Liver (tissue), 9 donors: ENCODE data around the gene PASK. TPM values are rescaled to one million over a fixed set of nuclear protein-coding genes. Genes with fewer than 3 reads are reported as not detected.

Experiments used
- DNase-seq: peaks from one replicate; pipeline ENCODE4 v3.0.0-alpha.2; 2017; ENCODE audit warnings: low spot score
- H3K27ac ChIP-seq, 2 donors: one replicate each; pipeline ENCODE4 v1.7.0; 2013; ENCODE audit warnings: inconsistent platforms in 2 of 2, low read length in 2 of 2, control low read depth in 1 of 2, low read depth in 1 of 2, mild to moderate bottlenecking in 1 of 2
- H3K27me3 ChIP-seq, 4 donors: one replicate each; pipeline versions ENCODE4 v1.6.1 to v1.7.0; 2013; ENCODE audit warnings: low read length in 3 of 4, inconsistent platforms in 1 of 4, mild to moderate bottlenecking in 1 of 4, moderate library complexity in 1 of 4; ENCODE audit not compliant: control insufficient read depth in 4 of 4, insufficient read depth in 4 of 4
- H3K36me3 ChIP-seq, 4 donors: one replicate each; pipeline versions ENCODE4 v1.6.1 to v1.7.0; 2013; ENCODE audit warnings: low read length in 3 of 4, mild to moderate bottlenecking in 3 of 4, low read depth in 1 of 4, moderate library complexity in 1 of 4; ENCODE audit not compliant: control insufficient read depth in 4 of 4, insufficient read depth in 3 of 4
- H3K4me1 ChIP-seq, 4 donors: one replicate each; pipeline versions ENCODE4 v1.6.1 to v1.7.0; 2013; ENCODE audit warnings: low read length in 3 of 4, mild to moderate bottlenecking in 3 of 4, moderate library complexity in 1 of 4; ENCODE audit not compliant: control insufficient read depth in 4 of 4, insufficient read depth in 4 of 4
- H3K4me3 ChIP-seq, 3 donors: one replicate each; pipeline versions ENCODE4 v1.6.1 to v1.7.0; 2013; ENCODE audit warnings: low read length in 3 of 3, control low read depth in 1 of 3, low read depth in 1 of 3, mild to moderate bottlenecking in 1 of 3
- H3K9ac ChIP-seq, 2 donors: one replicate each; pipeline ENCODE4 v1.7.0; 2013; ENCODE audit warnings: low read length in 2 of 2, mild to moderate bottlenecking in 2 of 2, moderate library complexity in 2 of 2, control low read depth in 1 of 2, low read depth in 1 of 2
- H3K9me3 ChIP-seq, 4 donors: one replicate each; pipeline versions ENCODE4 v1.6.1 to v1.7.0; 2013; ENCODE audit warnings: low read length in 3 of 4; ENCODE audit not compliant: control insufficient read depth in 4 of 4
- ATF3 ChIP-seq: IDR thresholded peaks from 2 replicates; pipeline ENCODE4 v1.6.1; 2016; ENCODE audit warnings: antibody characterized with exemption
- EGR1 ChIP-seq, 2 donors: IDR thresholded peaks; 2 replicates each; pipeline ENCODE4 v1.6.1; 2016 to 2018; ENCODE audit warnings: antibody characterized with exemption in 2 of 2, low read depth in 2 of 2
- FOXA2 ChIP-seq: IDR thresholded peaks from 2 replicates; pipeline ENCODE4 v1.6.1; 2016; ENCODE audit warnings: antibody characterized with exemption
- GABPA ChIP-seq, 2 donors: IDR thresholded peaks in 1 of 2; conservative IDR thresholded peaks in 1 of 2; 2 replicates each; pipeline ENCODE4 v1.6.1; 2016; ENCODE audit warnings: antibody characterized with exemption in 2 of 2, mild to moderate bottlenecking in 1 of 2, moderate library complexity in 1 of 2
- HNF4A ChIP-seq, 2 donors: conservative IDR thresholded peaks; 2 replicates each; pipeline ENCODE4 v1.6.1; 2016; ENCODE audit warnings: antibody characterized with exemption in 2 of 2, mild to moderate bottlenecking in 2 of 2
- HNF4G ChIP-seq: IDR thresholded peaks from 2 replicates; pipeline ENCODE4 v1.6.1; 2016; ENCODE audit warnings: antibody characterized with exemption
- JUND ChIP-seq, 2 donors: IDR thresholded peaks; 2 replicates each; pipeline ENCODE4 v1.6.1; 2016; ENCODE audit warnings: antibody characterized with exemption in 2 of 2
- MAX ChIP-seq: IDR thresholded peaks from 2 replicates; pipeline ENCODE4 v1.6.1; 2016; ENCODE audit warnings: antibody characterized with exemption
- NR2F2 ChIP-seq: IDR thresholded peaks from 2 replicates; pipeline ENCODE4 v1.6.1; 2016; ENCODE audit warnings: antibody characterized with exemption
- RAD21 ChIP-seq, 2 donors: IDR thresholded peaks; 2 replicates each; pipeline ENCODE4 v1.6.1; 2016; ENCODE audit warnings: antibody characterized with exemption in 2 of 2, mild to moderate bottlenecking in 2 of 2
- REST ChIP-seq: IDR thresholded peaks from 2 replicates; pipeline ENCODE4 v1.6.1; 2016; ENCODE audit warnings: antibody characterized with exemption, mild to moderate bottlenecking
- RXRA ChIP-seq, 2 donors: IDR thresholded peaks; 2 replicates each; pipeline ENCODE4 v1.6.1; 2017 to 2018; ENCODE audit warnings: antibody characterized with exemption in 2 of 2, mild to moderate bottlenecking in 1 of 2
- SP1 ChIP-seq: IDR thresholded peaks from 2 replicates; pipeline ENCODE4 v1.6.1; 2018; ENCODE audit warnings: antibody characterized with exemption, mild to moderate bottlenecking
- TAF1 ChIP-seq: conservative IDR thresholded peaks from 2 replicates; pipeline ENCODE4 v1.6.1; 2016; ENCODE audit warnings: antibody characterized with exemption, mild to moderate bottlenecking
- YY1 ChIP-seq: IDR thresholded peaks from 2 replicates; pipeline ENCODE4 v1.6.1; 2016; ENCODE audit warnings: antibody characterized with exemption, mild to moderate bottlenecking
- ZBTB33 ChIP-seq: IDR thresholded peaks from 2 replicates; pipeline ENCODE4 v1.6.1; 2016; ENCODE audit warnings: antibody characterized with exemption
- WGBS: extraction: QIAGEN DNeasy Blood & Tissue Kit; methylation state at CpG from one replicate; pipeline ENCODE4 v1.1.7; 2013; 5-methylcytosine and 5-hydroxymethylcytosine counted together
- polyA plus RNA-seq, 2 donors: library from polyadenylated mRNA; stranded (reverse) in 1 of 2; unstranded in 1 of 2; fragments of 200-250 nt in 1 of 2; fragments of >200 nt in 1 of 2; fragmentation: Nextera tagmentation in 1 of 2; extraction: Ambion mirVana in 1 of 2; gene quantifications; one replicate each; pipeline versions ENCODE4 v1.2.1 to v1.2.3, GENCODE V29; 2013 to 2015
- total RNA-seq, 2 donors: library from RNA; depleted of rRNA; stranded (reverse); fragments of >200 nt; gene quantifications; one replicate each; pipeline ENCODE4 v1.2.3, GENCODE V29; 2014
- donor health status: healthy.
- donor health status: healthy.
- donor health status: healthy.
- donor health status: healthy.
- donor health status: healthy.

The PASK gene
- total and polyA plus RNA-seq, 4 donors: 0.96 to 8.8 (median 2.9) TPM

- H3K4me1 ChIP-seq: peaks cover 11 to 29% (median 25%) of the 10 kb centered on the region in 4 donors
- WGBS: 92% methylated on average over 14 of the region's 14 CpGs
- H3K9me3 ChIP-seq: no peaks in the 10 kb centered on the region
- no peak overlapping the region for H3K4me3 ChIP-seq
- H3K27ac ChIP-seq: no peak overlapping the region
- H3K9ac ChIP-seq: no peak overlapping the region
- no peaks in the 10 kb centered on the region for H3K27me3 ChIP-seq
- TF ChIP-seq SP1 (no peak), JUND (IDR thresholded peaks at IDR 0.05) (no peak)
- no peak for DNase-seq
- peaks cover 3 to 43% (median 33%) of the 10 kb centered on the region in 4 donors for H3K36me3 ChIP-seq
Measured at GRCh38 chr2:241095594-241096290, 53.5 kb downstream of the PASK start.

GRCh38 chr2:241094924-241095420 lies 54.3 kb downstream of the PASK start:
- no peaks in the 10 kb centered on the region for H3K9me3 ChIP-seq
- peaks cover 3 to 43% (median 33%) of the 10 kb centered on the region in 4 donors for H3K36me3 ChIP-seq
- no peak for DNase-seq
- no peaks in the 10 kb centered on the region for H3K27me3 ChIP-seq
- H3K27ac ChIP-seq: no peak overlapping the region
- peaks cover 11 to 28% (median 23%) of the 10 kb centered on the region in 4 donors for H3K4me1 ChIP-seq
- no peak for TF ChIP-seq MAX
- TF ChIP-seq ZBTB33: no peak
- no peak for TF ChIP-seq TAF1
- no peak for TF ChIP-seq YY1
- TF ChIP-seq SP1: no peak
- no peak for TF ChIP-seq RXRA (IDR thresholded peaks at IDR 0.05)
- no peak for TF ChIP-seq HNF4G
- TF ChIP-seq GABPA (IDR thresholded peaks at IDR 0.05 in 1 of 2, conservative IDR thresholded peaks at IDR 0.05 in 1 of 2): no peak
- H3K9ac ChIP-seq: no peak overlapping the region
- 85% methylated on average over 6 of the region's 6 CpGs for WGBS
- no peak overlapping the region for H3K4me3 ChIP-seq

GRCh38 chr2:241094172-241094571 lies 55.1 kb downstream of the PASK start:
- Histone ChIP-seq H3K4me3 (no peak overlapping the region), H3K36me3 (peaks cover 4 to 42% (median 34%) of the 10 kb centered on the region in 4 donors), H3K27me3 (no peaks in the 10 kb centered on the region), H3K27ac (no peak overlapping the region), H3K9me3 (no peaks in the 10 kb centered on the region), H3K4me1 (peaks cover 11 to 28% (median 23%) of the 10 kb centered on the region in 4 donors), H3K9ac (no peak overlapping the region)
- WGBS: 97% methylated on average over 7 of the region's 7 CpGs
- no peak for DNase-seq
- TF ChIP-seq ATF3 (no peak), NR2F2 (no peak), HNF4A (conservative IDR thresholded peaks at IDR 0.05) (no peak), MAX (no peak), EGR1 (IDR thresholded peaks at IDR 0.05; ENCODE audit: low read depth in 2 of 2) (no peak), REST (no peak), GABPA (IDR thresholded peaks at IDR 0.05 in 1 of 2, conservative IDR thresholded peaks at IDR 0.05 in 1 of 2) (no peak), RAD21 (IDR thresholded peaks at IDR 0.05) (no peak), YY1 (no peak), JUND (IDR thresholded peaks at IDR 0.05) (no peak), TAF1 (no peak), HNF4G (no peak), SP1 (no peak), ZBTB33 (no peak), FOXA2 (no peak)
